ENCODE data around the gene NDEL1.

- TF ChIP-seq CTCF (IDR thresholded peaks at IDR 0.05) (no peak), ZFX (IDR thresholded peaks at IDR 0.05; ENCODE audit: borderline replicate concordance) (no peak)
These were observed 30.1 kb upstream of the NDEL1 start for GRCh38 chr17:8405499-8406016.

All from 22Rv1 (cell line).